ENCODE measurements around the gene LDAH. TPM values are rescaled to one million over a fixed set of nuclear protein-coding genes. Genes with fewer than 3 reads are reported as not detected.

LDAH gene
- total and polyA plus RNA-seq, 2 donors (not counting 3 experiments of a cell fraction or from before 2014, with no cell fraction given): 12.3 to 24.0 TPM

DNA sequence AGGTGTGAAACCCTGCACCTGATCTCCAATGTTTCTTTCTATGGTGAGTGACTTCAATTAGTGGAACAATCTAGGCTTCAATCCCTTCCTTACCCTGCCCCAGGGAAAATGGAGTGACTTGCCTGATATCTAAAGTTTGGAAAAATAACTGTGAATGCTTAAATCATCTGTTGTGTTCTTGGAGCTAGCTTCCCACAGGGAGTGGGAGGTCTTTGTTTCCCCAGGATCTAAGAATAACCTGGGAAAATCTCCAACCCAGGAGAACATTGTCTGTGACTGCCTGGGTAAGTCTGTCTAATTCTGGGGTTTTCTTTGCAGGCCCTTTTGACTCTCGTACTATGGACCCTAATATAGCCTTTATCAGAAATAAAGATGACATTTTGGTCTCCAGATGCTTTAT lies 13.6 kb upstream of the LDAH start:
- CTCF ChIA-PET: interaction anchor here (0.7 kb wide), 1 partner anchor 74 kb away, joined by 3 read pairs; no protein-coding TSS in a partner anchor
- DNase-seq (ENCODE audit: low read depth, low spot score): no peak

DNA sequence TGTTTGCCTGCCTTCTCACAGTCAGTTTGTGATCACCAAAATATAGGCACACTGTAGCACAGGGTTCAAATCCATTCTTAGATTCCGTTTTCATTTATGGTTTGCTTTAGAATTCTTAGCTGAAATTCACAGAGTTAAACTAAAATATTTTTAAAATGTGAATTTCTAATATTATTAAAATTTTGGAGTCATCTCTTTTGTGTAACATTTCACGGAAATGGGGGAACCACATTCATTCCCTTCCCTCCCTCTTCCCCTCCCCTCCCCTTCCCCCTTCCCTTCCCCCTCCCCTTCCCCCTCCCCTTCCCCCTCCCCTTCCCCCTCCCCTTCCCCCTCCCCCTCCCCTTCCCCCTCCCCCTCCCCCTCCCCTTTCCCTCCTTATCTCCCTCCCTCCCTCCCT lies 11.4 kb upstream of the LDAH start:
- H3K4me3 ChIP-seq (replicated peaks in 1 of 3; ENCODE audit: insufficient read depth in 1 of 3, low read depth in 1 of 3, low read length in 3 of 3): no peak overlapping the region
- H3K36me3 ChIP-seq (ENCODE audit: control insufficient read depth in 2 of 2, extremely low read depth in 1 of 2, insufficient read depth in 2 of 2, low read length in 2 of 2): no peaks in the 10 kb centered on the region
- no peak overlapping the region for H3K4me2 ChIP-seq (ENCODE audit: insufficient read depth, low read length)
- H3K27ac ChIP-seq (ENCODE audit: insufficient read depth, low read depth, low read length): no peak overlapping the region
- no peak for FAIRE-seq
- TF ChIP-seq JUN (IDR thresholded peaks at IDR 0.05; ENCODE audit: borderline replicate concordance, insufficient read depth, insufficient read length, low read depth) (no peak), EZH2 (IDR thresholded peaks at IDR 0.05; ENCODE audit: borderline replicate concordance, low read depth, low read length, severe bottlenecking) (no peak), MYC (IDR thresholded peaks at IDR 0.05; ENCODE audit: low read depth, low read length) (no peak), FOS (IDR thresholded peaks at IDR 0.05; ENCODE audit: borderline replicate concordance, insufficient read depth, low read length) (no peak), POLR2A (IDR thresholded peaks at IDR 0.05; ENCODE audit: low read depth, low read length) (no peak), POLR2AphosphoS5 (IDR thresholded peaks at IDR 0.05; ENCODE audit: insufficient read depth, low read depth, low read length) (no peak), GATA2 (IDR thresholded peaks at IDR 0.05; ENCODE audit: insufficient read depth, insufficient read length, low read depth, low read length) (no peak)
- TF ChIP-seq, protein P1, sequence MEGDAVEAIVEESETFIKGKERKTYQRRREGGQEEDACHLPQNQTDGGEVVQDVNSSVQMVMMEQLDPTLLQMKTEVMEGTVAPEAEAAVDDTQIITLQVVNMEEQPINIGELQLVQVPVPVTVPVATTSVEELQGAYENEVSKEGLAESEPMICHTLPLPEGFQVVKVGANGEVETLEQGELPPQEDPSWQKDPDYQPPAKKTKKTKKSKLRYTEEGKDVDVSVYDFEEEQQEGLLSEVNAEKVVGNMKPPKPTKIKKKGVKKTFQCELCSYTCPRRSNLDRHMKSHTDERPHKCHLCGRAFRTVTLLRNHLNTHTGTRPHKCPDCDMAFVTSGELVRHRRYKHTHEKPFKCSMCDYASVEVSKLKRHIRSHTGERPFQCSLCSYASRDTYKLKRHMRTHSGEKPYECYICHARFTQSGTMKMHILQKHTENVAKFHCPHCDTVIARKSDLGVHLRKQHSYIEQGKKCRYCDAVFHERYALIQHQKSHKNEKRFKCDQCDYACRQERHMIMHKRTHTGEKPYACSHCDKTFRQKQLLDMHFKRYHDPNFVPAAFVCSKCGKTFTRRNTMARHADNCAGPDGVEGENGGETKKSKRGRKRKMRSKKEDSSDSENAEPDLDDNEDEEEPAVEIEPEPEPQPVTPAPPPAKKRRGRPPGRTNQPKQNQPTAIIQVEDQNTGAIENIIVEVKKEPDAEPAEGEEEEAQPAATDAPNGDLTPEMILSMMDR (IDR thresholded peaks at IDR 0.05; ENCODE audit: extremely low read depth in 1 of 2, insufficient read depth in 1 of 2, low read depth in 1 of 2, low read length in 2 of 2): no peak
- TF ChIP-seq, protein P2, sequence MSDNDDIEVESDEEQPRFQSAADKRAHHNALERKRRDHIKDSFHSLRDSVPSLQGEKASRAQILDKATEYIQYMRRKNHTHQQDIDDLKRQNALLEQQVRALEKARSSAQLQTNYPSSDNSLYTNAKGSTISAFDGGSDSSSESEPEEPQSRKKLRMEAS (IDR thresholded peaks at IDR 0.05; ENCODE audit: insufficient read depth, insufficient read length): no peak
- dilution Hi-C loops (cut with MboI; ENCODE audit: extremely low pct_ligation_motif_present, low sequenced_read_pairs): no loop called here
- POLR2A ChIA-PET: no interaction called here
- H3K4me1 ChIP-seq (ENCODE audit: control insufficient read depth, extremely low read depth, insufficient read depth, low read length): no peaks in the 10 kb centered on the region
- BruUV-seq (replicated peaks): no TSS peak
- intact Hi-C loops (cut with micrococcal nuclease): no loop called here
- no peaks in the 10 kb centered on the region for H3K79me2 ChIP-seq (ENCODE audit: control insufficient read depth, insufficient read depth, low read length)
- no peak overlapping the region for H3K9ac ChIP-seq (replicated peaks; ENCODE audit: extremely low read depth, insufficient read depth, low read length)
- H3K9me1 ChIP-seq (replicated peaks; ENCODE audit: control insufficient read depth, extremely low read depth, insufficient read depth, low read length): no peaks in the 10 kb centered on the region
- no peak for DNase-seq (ENCODE audit: low read depth, low spot score)
- CTCF ChIA-PET: no interaction called here
- no peak overlapping the region for H2AFZ ChIP-seq (ENCODE audit: low read depth, low read length)
- no peaks in the 10 kb centered on the region for H4K20me1 ChIP-seq (replicated peaks; ENCODE audit: control insufficient read depth, extremely low read depth, insufficient read depth, low read length)
- H3K9me3 ChIP-seq (replicated peaks; ENCODE audit: control insufficient read depth, insufficient read depth, low read length): no peaks in the 10 kb centered on the region
- peaks cover 5 to 8% of the 10 kb centered on the region in 2 experiments for H3K27me3 ChIP-seq (ENCODE audit: control insufficient read depth in 2 of 2, insufficient read depth in 2 of 2, low read length in 2 of 2)

More for the DNA sequence above, 13.6 kb upstream of the LDAH start:
- Histone ChIP-seq H3K4me2 (ENCODE audit: insufficient read depth, low read length) (no peak overlapping the region), H2AFZ (ENCODE audit: low read depth, low read length) (no peak overlapping the region), H3K4me1 (ENCODE audit: control insufficient read depth, extremely low read depth, insufficient read depth, low read length) (no peaks in the 10 kb centered on the region), H3K27ac (ENCODE audit: insufficient read depth, low read depth, low read length) (no peak overlapping the region), H3K9ac (replicated peaks; ENCODE audit: extremely low read depth, insufficient read depth, low read length) (no peak overlapping the region), H3K36me3 (ENCODE audit: control insufficient read depth in 2 of 2, extremely low read depth in 1 of 2, insufficient read depth in 2 of 2, low read length in 2 of 2) (no peaks in the 10 kb centered on the region), H3K4me3 (replicated peaks in 1 of 3; ENCODE audit: insufficient read depth in 1 of 3, low read depth in 1 of 3, low read length in 3 of 3) (no peak overlapping the region), H4K20me1 (replicated peaks; ENCODE audit: control insufficient read depth, extremely low read depth, insufficient read depth, low read length) (no peaks in the 10 kb centered on the region), H3K9me1 (replicated peaks; ENCODE audit: control insufficient read depth, extremely low read depth, insufficient read depth, low read length) (no peaks in the 10 kb centered on the region), H3K27me3 (ENCODE audit: control insufficient read depth in 2 of 2, insufficient read depth in 2 of 2, low read length in 2 of 2) (peaks cover 2 to 4% of the 10 kb centered on the region in 2 experiments), H3K79me2 (ENCODE audit: control insufficient read depth, insufficient read depth, low read length) (no peaks in the 10 kb centered on the region), H3K9me3 (replicated peaks; ENCODE audit: control insufficient read depth, insufficient read depth, low read length) (no peaks in the 10 kb centered on the region)
- intact Hi-C loops (cut with micrococcal nuclease) (no loop called here), dilution Hi-C loops (cut with MboI; ENCODE audit: extremely low pct_ligation_motif_present, low sequenced_read_pairs) (no loop called here)
- no peak for FAIRE-seq
- BruUV-seq (replicated peaks): no TSS peak
- TF ChIP-seq, protein P2 (IDR thresholded peaks at IDR 0.05; ENCODE audit: insufficient read depth, insufficient read length): no peak
- TF ChIP-seq EZH2 (IDR thresholded peaks at IDR 0.05; ENCODE audit: borderline replicate concordance, low read depth, low read length, severe bottlenecking): no peak
- TF ChIP-seq MYC (IDR thresholded peaks at IDR 0.05; ENCODE audit: low read depth, low read length): no peak
- POLR2A ChIA-PET: no interaction called here

Measured in endothelial cell of umbilical vein (primary cell).